Esophagus muscularis mucosa (tissue), 4 donors: ENCODE data around the gene GIPC3. TPM values are rescaled to one million over a fixed set of nuclear protein-coding genes. Genes with fewer than 3 reads are reported as not detected.

ENCODE experiments used
- DNase-seq: peaks from one replicate; pipeline ENCODE4 v3.0.0-alpha.2; 2017; ENCODE audit errors: extremely low spot score
- H3K27ac ChIP-seq, 4 donors: fragments of 200-600 bp; sonication (generic); replicated peaks in 1 of 4; 1 replicate in 3 of 4; 2 replicates in 1 of 4; pipeline ENCODE4 v1.5.1; 2016 to 2019; ENCODE audit warnings: mild to moderate bottlenecking in 1 of 4
- H3K27me3 ChIP-seq, 4 donors: fragments of 200-600 bp; sonication (generic); one replicate each; pipeline versions ENCODE4 v1.5.1 to v1.6.0; 2016 to 2019
- H3K36me3 ChIP-seq, 4 donors: fragments of 200-600 bp; sonication (generic); one replicate each; pipeline ENCODE4 v1.5.1; 2016 to 2019
- H3K4me1 ChIP-seq, 4 donors: fragments of 200-600 bp; sonication (generic); one replicate each; pipeline ENCODE4 v1.5.1; 2016 to 2019
- H3K4me3 ChIP-seq, 4 donors: fragments of 200-600 bp; sonication (generic); 1 replicate in 2 of 4; 2 replicates in 2 of 4; pipeline ENCODE4 v1.5.1; 2016 to 2019; ENCODE audit warnings: mild to moderate bottlenecking in 4 of 4, moderate library complexity in 1 of 4
- H3K9me3 ChIP-seq, 4 donors: fragments of 200-600 bp; sonication (generic); 1 replicate in 3 of 4; 2 replicates in 1 of 4; pipeline ENCODE4 v1.5.1; 2016 to 2019
- CTCF ChIP-seq, 3 experiments: fragments of 200-600 bp in 2 of 3; fragments of 450-650 bp in 1 of 3; sonication (generic) in 2 of 3; IDR thresholded peaks; one replicate each; pipeline ENCODE4 v1.5.1; 2017 to 2019; ENCODE audit warnings: antibody characterized with exemption in 3 of 3, mild to moderate bottlenecking in 2 of 3, moderate library complexity in 1 of 3
- EP300 ChIP-seq: sonication (generic); formaldehyde crosslinking; IDR thresholded peaks from one replicate; pipeline ENCODE4 v1.6.1; 2017; ENCODE audit warnings: antibody characterized with exemption
- POLR2A ChIP-seq: fragments of 450-650 bp; IDR thresholded peaks from one replicate; pipeline ENCODE4 v1.6.1; 2017; ENCODE audit warnings: antibody characterized with exemption, moderate library complexity, mild to moderate bottlenecking, low read depth
- POLR2AphosphoS5 ChIP-seq, 2 donors: sonication (generic); formaldehyde crosslinking; IDR thresholded peaks; one replicate each; pipeline ENCODE4 v1.6.1; 2017; ENCODE audit warnings: antibody characterized with exemption in 2 of 2
- WGBS: methylation state at CpG from one replicate; pipeline ENCODE4 v1.1.5; 2018; 5-methylcytosine and 5-hydroxymethylcytosine counted together
- intact Hi-C: fragments of 100-400 bp; cut with DNase I; formaldehyde crosslinking; loops from one replicate; pipeline ENCODE4 v1.15.1; 2023
- total RNA-seq, 4 donors: library from RNA; depleted of rRNA; stranded (reverse); fragments of >200 nt; gene quantifications; one replicate each; pipeline versions ENCODE4 v1.1.0 to v1.2.1, GENCODE V29; 2016

The GIPC3 gene
- total RNA-seq, 4 donors from 2014 or later = 4.1 to 17.5 (median 4.9) TPM

DNA sequence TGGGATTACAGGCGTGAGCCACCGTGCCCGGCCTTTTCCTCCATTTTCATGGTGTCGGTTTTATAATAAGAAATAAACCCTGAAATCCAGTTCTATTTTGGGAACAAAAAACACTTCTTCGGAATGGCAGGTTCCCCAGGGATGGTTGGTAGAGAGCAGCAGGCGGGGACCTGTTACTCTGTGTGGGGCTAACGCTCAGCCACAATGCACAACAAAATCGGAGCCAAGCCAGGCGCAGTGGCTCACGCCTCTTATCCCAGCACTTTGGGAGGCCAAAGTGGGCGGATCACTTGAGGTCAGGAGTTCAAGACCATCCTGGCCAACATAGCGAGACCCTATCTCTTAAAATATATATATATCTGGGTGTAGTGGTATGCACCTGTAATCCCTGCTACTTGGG lies 15.7 kb downstream of the GIPC3 start:
- Histone ChIP-seq H3K27me3 (no peaks in the 10 kb centered on the region), H3K9me3 (no peaks in the 10 kb centered on the region), H3K36me3 (peaks cover 0 to 19% (median 10%) of the 10 kb centered on the region in 4 donors), H3K27ac (no peak overlapping the region), H3K4me3 (no peak overlapping the region), H3K4me1 (peaks cover 18 to 34% (median 33%) of the 10 kb centered on the region in 4 donors)
- WGBS = 86% methylated on average over 12 of the region's 12 CpGs
- no peak for DNase-seq
- TF ChIP-seq CTCF (IDR thresholded peaks at IDR 0.05) (no peak), POLR2AphosphoS5 (IDR thresholded peaks at IDR 0.05) (no peak), EP300 (no peak), POLR2A (no peak)
- intact Hi-C loops = no loop called here

DNA sequence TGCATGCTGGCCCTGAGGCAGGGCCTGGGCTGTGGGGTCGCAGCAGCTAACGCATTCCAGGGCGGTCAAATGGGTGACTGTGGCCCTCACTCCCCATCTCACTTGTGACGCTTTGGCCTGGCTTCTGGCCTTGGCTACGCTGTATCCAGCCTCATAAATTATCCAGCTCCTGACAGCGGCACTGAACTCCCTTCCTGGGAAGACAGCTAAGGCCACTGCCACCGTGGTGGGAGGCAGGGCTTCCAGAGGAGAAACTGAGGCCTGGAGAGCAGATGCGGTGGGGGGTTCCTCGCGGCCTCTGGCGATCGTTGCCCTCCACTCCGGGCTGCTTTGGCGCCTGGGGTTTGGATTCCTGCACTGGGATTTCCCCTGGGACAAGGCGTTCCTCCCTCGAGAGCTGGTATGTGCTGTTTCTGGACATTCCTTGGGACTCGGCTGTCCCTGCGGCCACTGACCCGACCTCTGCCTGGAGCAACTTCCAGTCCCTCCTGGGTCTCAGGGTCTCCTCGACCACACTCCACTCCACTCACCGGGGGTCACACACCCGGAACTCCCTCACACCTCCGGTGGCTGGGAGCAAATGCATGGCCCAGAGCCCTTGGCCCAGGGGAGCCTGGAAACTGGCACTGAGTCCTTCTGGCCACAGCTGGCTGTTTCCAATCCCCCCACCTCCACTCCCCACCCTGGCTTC lies 18.0 kb downstream of the GIPC3 start:
- TF ChIP-seq POLR2AphosphoS5 (IDR thresholded peaks at IDR 0.05) (peak; percentile 27 to 35), POLR2A (no peak), EP300 (no peak), CTCF (IDR thresholded peaks at IDR 0.05) (no peak)
- H3K36me3 ChIP-seq = peaks cover 0 to 12% (median 9%) of the 10 kb centered on the region in 4 donors
- no peaks in the 10 kb centered on the region for H3K9me3 ChIP-seq
- H3K27me3 ChIP-seq = no peaks in the 10 kb centered on the region
- intact Hi-C loops = no loop called here
- 65% methylated on average over 17 of the region's 23 CpGs for WGBS
- no peak for DNase-seq
- H3K4me3 ChIP-seq = peak overlapping the region; percentile 5 to 14 (median 10)
- H3K4me1 ChIP-seq = peaks cover 35 to 57% (median 55%) of the 10 kb centered on the region in 4 donors
- peak overlapping the region; percentile 69 to 86 (median 79) for H3K27ac ChIP-seq

DNA sequence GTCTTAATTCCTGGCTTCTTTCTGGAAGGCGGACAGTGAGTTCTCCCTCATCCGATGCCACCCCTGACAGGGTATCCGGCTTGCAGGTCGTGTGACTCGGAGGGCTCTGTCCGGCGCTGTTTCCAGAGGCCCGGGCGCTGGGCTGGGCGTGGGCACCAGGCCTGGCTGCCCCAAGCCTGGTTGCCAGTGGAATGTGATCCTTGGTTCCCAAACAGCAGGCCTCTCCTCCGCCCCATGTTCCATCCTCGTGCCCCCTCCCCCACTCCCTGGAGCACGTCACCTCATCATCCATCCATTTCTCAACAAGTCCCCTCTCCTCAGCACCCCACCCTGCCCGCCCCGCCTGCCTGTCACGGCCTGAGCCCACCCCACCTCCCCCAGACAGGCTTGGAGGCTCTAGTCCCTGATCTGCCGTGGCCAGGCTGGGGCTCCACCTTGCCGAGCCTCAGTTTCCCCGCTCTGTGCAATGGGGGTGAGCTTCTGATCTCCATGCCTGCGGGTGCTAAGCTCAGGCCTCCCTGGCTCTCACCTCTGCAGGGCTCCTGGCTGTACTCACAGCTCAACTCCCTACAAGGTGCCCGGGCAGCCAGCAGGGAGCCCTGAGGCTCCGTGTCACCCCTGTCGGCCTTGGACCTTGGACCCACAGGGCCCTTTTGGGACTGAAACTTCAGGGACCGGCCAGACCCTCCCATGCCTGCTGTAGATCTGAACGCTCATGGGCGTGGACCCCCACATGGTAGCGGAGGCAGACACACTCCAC lies 19.1 kb downstream of the GIPC3 start:
- Histone ChIP-seq H3K4me1 (peaks cover 46 to 67% (median 67%) of the 10 kb centered on the region in 4 donors), H3K4me3 (peak overlapping the region; percentile 57 to 83 (median 66)), H3K27ac (peak overlapping the region; percentile 69 to 86 (median 79)), H3K36me3 (peaks cover 0 to 11% (median 7%) of the 10 kb centered on the region in 4 donors), H3K9me3 (no peaks in the 10 kb centered on the region), H3K27me3 (no peaks in the 10 kb centered on the region)
- no peak for DNase-seq
- TF ChIP-seq EP300 (no peak), CTCF (IDR thresholded peaks at IDR 0.05) (no peak), POLR2A (no peak), POLR2AphosphoS5 (IDR thresholded peaks at IDR 0.05) (no peak)
- intact Hi-C loops = no loop called here
- WGBS = 74% methylated on average over 18 of the region's 27 CpGs

DNA sequence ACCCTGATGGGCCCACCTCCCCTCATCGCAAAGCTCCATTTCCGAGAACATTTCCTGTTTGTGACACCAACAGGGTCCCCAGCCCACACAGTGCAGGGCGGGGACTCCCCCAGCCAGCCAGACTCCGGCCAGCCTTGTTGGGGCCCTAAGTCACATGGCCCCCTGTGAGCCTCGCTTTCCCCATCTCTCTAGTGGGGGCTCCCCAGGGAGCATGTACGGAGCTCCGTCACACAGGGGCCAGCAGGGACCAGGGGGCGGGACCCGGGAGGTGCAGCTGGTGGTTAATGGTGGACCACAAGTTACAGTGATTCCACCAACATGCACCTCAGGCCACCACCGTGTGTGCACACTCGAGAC lies 19.7 kb downstream of the GIPC3 start:
- Histone ChIP-seq H3K4me3 (peak overlapping the region; percentile 57 to 83 (median 66)), H3K27me3 (no peaks in the 10 kb centered on the region), H3K36me3 (peaks cover 0 to 6% (median 2%) of the 10 kb centered on the region in 4 donors), H3K9me3 (no peaks in the 10 kb centered on the region), H3K4me1 (peaks cover 52 to 73% (median 72%) of the 10 kb centered on the region in 4 donors), H3K27ac (peak overlapping the region; percentile 69 to 86 (median 79))
- no peak for TF ChIP-seq EP300
- no peak for TF ChIP-seq POLR2A
- TF ChIP-seq CTCF (IDR thresholded peaks at IDR 0.05) = no peak
- TF ChIP-seq POLR2AphosphoS5 (IDR thresholded peaks at IDR 0.05) = no peak
- intact Hi-C loops = no loop called here
- WGBS = 47% methylated on average over 9 of the region's 11 CpGs
- no peak for DNase-seq
